HG03457 (cell line): ENCODE results near the gene RSPO4.
"Not testable (repeated sequence)": the region's sequence is repeated elsewhere in the genome, so short reads cannot be mapped to it uniquely, and the experiment has no call there.

Experiments
- ATAC-seq: cut with Tn5 transposase; IDR thresholded peaks from one replicate; pipeline ENCODE4 v1.9.1; 2021; ENCODE audit warnings: moderate number of reproducible peaks; ENCODE audit not compliant: unreplicated experiment

RSPO4 gene

DNA sequence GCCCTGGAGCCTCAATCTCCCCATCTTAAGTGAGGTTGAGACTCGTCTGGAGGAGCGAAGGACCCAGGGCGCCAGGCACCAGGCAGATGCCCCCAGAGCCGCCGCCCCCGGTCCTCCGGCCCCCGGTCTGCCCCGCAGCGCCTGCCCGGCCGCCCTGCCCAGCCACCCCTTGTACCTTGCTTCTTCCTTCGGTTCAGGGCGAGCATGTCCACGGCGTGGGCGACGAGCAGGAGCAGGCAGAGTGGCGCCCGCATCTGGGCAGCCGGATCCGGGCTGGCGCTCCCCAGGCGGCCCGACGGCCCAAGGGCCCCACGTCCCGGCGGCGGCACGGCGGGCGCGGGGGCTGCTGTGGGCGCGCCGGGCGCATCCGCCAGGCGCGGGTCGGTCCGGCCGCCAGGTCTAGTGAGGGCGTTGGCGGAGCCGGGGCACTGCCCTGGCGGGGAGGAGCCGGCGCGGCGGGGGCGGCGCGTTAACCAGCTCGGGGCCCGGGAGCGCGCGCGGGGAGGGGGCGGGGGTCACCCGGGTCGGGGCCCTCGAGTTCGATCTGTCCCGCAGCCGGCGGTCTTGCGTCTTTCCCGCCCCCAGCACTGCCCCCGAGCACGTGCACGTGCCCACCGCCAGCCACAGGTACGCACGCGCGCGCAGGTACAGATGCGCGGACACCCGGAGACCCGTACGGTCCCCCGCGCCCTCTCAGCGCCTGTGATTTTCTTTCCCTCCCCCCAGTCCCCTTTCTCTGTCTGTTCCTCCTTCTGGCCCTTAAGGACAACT is at the start of gene RSPO4:
Gene RSPO4 (minus strand): TSS at position 401 of the 771 bp plus-strand sequence. CDS start 147 bp downstream, at position 254.
- ATAC-seq, result no peak

DNA sequence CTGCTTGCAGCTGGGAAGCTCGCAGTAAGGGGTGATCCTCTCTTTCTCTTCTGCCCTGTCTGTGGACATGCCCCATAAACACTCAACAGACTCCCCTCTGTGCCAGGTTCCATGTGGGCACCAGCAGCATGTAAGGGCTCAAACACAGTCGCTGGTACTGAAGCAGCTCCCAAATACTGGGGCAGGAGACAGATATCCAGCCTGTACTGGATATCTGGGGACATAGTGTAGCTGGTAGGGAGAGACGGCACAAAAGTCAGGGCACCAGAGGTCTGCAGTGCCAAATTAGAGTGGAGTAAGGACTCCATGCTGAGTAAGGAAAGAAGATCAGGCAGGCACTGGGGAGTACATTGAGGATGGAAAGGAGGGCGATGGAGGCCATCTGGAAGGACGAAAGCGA is 48.3 kb upstream of the RSPO4 start:
- ATAC-seq, result no peak

DNA sequence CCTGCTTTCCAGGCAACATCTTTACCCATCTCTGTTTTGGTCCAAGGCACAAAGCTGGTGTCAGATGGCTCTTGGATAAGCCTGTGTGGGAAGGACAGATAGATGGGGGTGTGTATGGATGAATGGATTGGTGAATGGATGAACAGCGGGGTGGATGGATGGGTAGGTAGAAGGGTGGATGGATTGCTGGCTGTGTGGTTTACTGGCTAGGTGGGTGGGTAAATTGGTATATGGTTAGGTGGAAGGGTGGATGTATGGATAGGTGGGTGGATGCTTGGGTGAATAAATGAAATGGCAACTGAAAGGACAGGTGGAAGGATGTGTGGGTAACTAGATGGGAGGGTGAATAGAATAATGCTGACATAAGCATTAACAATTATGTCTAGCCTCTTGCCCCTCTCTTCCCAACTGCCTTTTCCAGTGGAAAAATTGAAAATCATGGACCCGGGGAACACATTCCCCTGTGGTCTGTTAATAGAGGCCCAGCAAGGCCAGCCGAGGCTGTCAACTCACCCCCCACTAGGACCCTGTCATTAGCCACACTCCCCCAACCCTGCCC is 43.8 kb upstream of the RSPO4 start:
- no peak for ATAC-seq

DNA sequence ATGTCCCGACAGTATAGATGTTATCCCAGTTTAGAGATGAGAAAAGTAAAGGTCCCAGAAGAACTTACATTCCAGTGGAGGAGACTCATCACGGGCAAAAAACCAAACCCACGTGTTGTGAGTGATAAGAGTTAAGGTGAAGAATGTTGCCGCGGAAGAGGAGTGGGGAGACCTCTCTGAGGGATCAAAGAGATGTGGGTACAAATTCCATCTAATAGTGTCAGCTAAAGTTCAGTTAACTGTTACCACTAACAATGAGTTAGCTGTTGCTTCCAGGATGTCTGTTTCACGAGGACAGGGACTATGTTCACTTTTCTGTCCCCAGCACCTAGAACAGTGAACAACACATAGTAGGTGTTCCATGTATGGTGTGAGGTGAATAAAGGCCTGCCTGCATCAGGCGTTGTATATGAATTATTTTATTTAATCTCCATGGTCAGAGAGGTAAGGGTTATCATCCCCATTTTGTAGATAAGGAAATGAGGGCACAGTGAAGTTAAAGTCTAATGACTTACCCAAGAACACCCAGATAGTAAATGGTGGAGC is 39.8 kb upstream of the RSPO4 start:
- no peak for ATAC-seq

DNA sequence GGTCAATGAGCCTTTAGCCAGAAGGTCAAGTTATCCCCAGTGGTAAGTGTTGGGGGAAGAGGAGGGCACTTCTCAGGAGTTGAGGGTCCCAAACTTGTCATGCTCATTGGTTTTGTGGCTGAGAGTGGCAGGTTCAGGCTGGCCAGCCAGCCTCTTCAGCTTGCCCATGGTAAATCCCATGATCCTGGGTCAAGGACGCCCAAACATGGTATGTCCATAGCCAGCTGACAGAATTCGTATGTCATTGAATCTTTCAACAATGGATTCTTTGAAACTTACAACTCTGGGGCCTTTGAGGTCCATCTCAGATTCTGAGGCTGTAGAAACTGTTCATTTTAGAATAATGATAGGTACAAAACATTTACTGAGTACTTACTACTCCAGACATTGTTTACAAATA is 36.1 kb upstream of the RSPO4 start:
- ATAC-seq, result no peak

DNA sequence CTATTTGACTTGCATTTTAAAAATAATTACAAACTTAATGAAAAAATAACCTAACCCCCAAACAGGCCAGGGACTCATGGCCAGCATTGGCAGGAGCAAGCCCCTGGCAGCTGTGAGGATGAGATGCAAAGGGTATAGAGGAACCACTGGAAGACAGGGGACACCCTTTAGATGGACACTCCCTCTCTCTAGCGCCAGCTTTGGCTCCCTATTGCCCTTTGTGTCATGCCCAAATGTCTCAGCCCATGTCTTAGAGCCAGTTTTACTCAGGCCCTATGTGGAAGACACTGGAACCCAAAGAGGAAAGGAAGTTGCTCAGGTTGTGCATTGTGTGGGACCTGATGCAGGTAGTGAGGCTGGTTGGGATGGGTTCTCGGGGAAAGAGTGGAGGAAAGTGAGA is 34.9 kb upstream of the RSPO4 start:
- ATAC-seq, result no peak

DNA sequence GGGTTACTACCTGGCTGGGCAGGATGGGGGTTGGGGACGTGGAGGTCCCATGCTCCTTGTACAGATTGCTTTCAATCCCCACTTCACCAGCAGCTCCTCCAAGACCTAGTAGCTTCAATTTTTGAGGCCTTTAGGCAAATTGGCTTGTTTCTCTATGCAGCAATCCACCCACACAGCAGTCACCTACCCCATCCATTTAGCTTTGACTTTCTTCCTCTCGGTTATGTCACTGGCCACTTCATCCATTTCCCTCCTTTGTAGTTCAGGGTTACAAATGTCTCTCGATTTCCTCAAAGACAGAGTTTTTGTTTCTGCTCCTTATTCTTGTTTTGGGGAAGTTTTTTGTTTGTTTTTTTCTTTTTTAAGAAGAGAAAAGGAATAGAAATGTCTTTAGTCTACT is 33.4 kb upstream of the RSPO4 start:
- ATAC-seq, result no peak

DNA sequence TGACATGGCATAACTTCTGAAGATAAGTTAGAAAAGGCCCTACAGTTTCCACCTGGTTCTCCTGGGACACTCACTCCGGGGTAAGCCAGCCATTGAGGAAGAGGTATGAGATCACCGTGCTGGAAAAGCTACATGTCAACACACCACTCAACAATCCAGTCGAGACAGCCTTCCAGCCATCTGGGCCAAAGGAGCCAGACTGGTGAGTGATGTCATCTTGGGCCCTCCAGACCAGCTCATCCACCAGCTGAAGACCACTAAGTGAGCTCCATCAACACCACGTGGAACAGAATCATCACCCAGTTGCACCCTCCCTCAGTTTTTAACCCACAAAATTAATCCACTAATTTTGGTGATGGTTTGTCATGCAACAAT is 32.3 kb upstream of the RSPO4 start:
- no peak for ATAC-seq

DNA sequence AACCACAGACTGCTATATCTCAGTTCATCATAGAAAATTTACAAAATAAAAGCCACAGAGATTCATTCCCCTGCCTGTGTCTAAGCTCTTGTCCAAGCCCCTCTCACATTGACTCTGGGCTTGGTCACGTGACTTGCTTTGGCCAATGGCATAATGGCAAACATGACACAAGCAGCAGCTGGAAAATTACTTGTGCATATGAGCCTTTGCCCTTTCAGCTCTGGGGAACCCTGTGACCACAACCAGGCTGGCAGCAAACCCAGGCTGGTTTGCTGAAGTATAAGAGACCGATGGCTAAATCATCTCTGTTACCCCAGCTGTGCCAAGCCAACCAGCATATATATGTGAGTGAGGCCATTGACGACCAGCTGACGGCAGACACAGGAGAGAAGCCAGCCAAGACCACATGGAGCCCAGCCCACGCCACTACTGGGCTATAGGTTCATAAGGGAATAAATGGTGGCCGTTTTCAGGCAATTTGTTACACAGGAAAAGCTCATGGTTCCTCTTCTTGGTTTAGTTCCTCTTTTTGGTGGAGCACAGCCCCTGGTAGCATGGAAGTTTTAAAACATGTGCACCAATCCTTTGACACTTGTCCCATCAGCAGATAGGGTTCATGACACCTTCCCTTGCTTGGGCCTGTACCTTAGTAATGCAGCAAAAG is 31.8 kb upstream of the RSPO4 start:
- ATAC-seq, result no peak

DNA sequence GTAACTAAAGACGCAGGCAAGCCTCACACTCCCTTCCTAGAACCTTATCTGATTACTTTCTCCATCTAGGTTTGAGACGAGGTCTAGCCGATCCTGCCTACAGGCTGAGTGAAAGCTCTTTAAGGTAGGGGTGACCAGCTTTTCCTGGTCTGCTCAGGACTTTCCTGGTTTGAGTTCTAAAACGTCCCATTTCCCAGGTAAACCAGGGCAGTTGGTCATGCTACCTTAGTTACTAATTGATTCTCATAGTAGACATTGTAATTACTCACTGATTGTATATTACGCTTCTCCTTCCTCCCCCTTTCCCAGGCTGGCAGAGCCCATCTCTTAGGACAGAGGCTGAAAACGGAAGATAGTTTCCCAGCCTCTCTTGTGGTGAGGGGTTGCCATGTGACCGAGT is 27.9 kb upstream of the RSPO4 start:
- no peak for ATAC-seq

DNA sequence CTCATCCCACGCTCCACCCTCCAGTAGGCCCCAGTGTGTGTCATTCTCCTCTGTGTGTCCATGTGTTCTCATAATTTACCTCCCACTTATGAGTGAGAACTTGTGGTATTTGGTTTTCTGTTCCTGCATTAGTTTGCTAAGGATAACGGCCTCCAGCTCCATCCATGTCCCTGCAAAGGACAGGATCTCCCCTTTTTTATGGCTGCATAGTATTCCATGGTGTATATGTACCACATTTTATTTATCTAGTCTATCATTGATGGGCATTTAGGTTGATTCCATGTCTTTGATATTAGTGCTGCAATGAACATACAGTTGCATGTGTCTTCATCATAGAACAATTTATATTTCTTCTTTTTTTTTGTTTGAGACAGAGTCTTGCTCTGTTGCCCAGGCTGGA is 24.1 kb upstream of the RSPO4 start:
- not testable (repeated sequence) for ATAC-seq

DNA sequence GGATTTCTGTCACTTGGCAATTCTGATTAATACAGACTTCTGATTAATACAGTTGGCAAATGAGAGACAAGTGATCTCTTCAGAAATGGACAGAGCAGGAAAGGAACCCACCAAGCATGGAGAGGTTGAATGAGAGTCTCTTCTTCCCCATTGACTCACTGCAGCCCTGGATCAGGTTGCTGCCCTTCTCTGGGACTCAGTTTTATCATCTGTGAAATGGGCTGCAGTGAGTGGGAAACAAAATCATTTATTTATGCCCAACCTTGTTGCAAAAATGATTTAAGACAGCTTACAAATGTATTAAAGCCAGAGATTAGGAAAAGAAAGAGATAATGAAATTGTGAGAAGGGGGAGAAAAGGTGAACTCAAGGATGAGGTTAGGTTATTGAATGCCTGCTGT is 20.8 kb upstream of the RSPO4 start:
- no peak for ATAC-seq

DNA sequence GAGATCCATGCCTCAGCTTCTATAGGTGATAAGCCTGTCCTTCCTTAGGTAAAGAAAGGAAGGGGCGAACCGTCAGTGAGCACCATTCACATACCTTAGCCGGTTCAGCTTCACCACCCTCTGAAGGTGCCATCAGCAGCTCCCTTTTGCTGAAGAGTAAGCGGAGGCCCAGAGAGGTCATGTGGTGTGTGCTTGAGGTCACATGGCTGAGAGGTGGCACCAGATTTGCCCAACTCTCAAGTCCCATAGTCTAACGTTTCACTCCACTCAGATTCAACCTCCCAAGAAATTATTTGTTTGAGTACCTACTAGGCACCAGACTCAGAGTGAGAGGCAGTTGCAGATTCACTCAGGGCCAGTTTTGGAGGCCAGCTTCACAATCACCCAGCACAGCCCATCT is 18.5 kb upstream of the RSPO4 start:
- no peak for ATAC-seq

DNA sequence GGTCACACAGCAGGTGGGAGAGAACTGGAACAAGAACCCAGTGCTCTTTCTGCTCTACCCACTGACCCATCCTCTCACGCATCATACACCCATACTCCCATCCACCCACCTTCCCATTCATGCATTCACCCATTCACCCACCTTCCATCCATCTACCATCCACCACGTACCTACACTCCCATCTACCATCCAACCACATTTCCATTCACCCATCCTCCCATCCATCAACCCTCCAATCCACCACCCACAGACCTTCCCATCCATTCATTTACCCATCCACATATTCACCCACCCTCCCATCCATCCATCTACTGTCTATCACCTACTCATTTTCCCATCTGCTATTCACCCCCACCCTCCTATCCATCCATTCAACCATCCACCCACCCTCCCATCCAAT is 17.2 kb upstream of the RSPO4 start:
- ATAC-seq, result no peak

DNA sequence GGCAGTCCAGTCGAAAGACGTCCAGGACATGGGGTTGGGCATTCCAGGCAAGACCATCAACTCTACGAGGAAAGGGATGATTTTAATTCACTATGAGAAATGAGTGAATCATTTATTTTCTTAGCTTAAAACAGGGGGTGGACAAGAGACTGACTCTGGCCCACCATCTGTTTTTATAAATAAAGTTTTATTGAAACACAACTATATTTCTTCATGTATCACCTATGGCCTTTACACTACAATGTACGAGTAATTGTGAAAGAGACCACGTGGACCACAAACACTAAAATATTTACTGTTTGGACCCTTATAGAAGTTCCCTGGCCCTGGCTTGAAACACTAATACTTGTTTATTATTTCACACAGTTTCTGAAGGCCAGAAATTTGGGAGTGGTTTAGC is 15.6 kb upstream of the RSPO4 start:
- ATAC-seq, result no peak

DNA sequence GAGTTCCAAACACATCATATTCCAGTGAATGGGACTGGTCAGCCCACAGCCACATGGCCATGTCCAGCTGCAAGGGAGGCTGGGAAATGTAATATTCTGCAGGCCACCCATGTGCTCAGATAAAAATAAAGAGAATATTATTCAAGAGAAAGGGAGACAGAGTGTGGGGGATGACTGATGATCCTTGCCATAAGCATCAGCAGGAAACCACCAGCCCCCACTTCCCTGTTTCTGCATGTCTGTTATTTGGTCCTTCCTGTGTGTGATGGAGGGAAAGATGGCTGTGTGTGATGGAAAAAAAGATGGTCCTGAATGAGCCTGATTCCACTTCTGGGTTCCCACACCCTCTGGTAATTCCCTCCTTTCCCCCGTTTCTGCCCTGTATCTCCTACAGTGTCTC is 13.1 kb upstream of the RSPO4 start:
- ATAC-seq, result no peak

DNA sequence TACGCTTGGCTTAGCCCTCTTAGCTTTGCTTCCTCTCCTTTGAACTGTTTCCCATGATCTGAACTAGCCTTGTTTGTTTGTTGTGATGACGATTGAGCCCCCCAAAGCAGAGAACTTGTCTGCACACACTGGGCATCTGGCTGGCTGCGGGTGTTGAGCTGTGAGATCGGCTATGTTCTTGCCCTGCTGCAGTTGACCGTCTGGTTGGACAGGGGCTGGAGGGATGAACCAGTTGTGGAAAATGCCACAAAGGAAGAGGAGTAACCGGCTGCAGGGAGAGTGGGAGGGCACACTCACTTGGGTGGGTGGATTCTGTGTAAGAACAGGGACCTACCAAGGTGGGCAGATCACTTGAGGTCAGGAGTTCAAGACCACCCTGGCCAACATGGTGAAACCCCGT is 12.4 kb upstream of the RSPO4 start:
- no peak for ATAC-seq

DNA sequence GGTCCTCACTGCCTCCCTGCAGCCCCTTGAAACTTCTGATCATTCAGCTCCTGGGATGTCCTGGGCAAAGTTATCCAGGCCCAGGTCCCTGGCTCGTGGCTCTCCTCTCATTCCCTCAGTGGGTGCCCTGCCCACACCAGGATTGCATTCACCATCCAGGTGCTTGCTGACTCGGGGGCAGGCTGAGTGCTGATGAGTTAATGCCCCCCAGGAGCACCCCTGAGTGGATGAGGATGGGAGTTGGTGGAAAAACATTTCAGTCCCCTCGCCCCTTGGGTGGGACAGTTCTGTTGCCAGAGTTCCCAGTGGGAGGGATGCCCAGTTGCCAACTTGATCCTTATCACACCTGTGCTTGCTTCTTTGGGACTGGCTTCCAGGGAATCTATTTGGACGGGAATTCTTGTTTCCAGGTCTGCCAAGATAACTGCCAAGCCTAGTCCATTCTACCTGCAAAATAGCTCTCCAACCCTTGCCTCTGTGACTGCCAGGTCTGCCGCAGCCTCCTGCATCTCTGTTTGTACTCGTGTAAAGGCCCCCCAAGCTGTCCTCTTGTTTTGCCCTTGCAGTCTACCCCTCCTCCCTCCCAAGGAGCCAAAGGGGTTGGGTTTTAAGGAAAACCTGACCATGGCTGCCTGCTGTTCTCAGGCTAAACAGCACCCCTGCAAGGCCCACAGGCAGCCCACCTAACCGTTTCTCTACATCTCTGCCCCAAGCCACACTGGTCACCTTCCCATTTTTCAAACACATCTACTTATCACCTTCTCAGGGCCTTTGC is 11.6 kb upstream of the RSPO4 start:
- ATAC-seq, result no peak

DNA sequence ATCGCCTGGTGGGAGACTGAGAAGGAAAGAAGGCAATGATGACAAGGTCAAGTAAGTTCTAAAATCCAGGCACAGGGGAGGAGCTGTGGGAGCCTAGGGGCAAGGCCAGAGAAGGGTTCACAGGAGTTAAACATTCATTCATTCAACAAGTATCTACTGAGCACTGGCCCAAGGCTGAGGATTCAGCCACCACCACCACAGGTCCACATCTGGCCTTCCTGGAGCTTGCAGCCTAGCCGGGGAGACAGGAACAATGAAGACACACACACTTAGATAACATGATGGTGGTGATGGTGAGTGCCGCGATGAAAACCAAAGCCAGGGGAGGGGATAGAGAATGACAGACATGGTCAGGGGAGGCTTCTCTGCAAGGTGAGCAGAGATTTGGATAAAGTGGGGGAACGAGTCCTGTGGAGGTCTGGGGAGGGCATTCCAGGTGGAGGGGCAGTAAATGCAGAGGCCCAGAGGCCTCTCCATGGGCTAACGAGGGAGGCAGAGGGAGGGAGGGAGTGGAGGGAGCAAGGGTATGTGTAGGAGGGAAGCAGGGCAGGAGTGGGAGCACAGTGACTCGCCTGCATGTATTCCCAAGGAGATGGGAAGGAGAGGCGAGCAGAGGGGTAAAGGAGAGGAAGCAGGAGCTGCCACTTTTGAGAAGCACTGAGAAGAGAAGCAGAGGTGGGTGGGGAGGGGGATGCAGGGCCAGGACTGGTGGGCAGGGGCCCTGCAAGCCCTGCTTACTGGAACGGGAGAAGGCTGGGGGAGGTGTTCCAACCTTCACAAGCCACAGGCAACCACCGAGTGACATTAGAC is 10.5 kb upstream of the RSPO4 start:
- ATAC-seq, result no peak

DNA sequence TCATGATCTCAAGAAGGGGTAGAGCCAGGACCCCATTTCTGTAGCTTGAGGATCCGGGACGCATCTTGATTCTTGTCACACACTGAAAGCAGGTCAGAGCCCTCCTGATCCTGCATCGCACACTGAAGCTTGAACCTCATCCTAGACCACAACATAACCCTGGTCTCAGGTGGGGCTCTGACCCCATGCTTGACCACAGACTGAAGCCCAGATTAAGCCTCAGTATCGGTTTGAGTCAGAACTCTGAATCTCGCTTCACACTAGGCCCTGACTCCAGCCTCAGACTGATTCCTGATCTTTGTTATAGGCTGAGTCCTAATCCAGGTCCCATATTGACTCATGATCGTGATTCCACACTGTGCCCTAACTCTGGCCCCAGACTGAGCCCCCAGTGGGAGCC is 8.5 kb upstream of the RSPO4 start:
- no peak for ATAC-seq
